ENCODE data around the gene WDHD1.

DNA sequence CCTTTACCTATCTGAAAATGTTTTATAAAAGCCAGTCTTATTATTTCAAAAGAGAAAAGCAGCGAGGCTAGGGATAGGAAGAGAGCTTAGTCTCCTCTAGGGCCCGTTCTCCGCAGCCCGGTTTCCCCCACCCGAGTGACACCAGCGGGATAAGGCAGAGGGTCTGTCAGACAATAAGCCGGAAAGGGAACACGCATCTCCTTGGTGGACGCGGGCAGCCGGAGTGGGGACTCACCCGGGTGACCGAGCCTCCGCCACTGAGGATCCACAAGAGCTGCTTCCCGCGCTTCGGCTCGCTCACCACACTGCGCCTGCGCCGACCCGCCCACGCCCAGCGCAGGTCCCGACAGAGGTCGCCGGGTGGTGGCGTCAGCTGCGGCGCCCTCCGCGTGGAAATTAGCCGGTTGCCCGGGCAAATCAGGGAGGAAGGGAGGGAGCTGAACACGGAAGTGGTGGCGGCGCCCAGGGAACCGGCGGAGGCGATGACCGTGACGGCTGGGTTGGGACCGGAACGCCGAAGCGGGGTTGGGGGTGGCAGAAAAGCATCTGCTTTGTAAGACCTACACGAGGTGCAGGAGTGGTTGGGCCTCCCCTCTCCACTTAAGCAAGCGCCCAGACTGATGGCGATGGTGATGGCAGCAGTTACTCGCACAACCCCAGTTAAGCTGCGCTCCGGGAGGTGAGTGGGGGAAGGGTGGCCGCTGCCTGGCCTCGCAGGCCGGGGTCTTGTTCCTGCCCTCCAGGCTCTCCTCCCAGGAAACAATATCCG is at the start of gene WDHD1, which contains the start of gene SOCS4:
- TF ChIP-seq, protein P1, sequence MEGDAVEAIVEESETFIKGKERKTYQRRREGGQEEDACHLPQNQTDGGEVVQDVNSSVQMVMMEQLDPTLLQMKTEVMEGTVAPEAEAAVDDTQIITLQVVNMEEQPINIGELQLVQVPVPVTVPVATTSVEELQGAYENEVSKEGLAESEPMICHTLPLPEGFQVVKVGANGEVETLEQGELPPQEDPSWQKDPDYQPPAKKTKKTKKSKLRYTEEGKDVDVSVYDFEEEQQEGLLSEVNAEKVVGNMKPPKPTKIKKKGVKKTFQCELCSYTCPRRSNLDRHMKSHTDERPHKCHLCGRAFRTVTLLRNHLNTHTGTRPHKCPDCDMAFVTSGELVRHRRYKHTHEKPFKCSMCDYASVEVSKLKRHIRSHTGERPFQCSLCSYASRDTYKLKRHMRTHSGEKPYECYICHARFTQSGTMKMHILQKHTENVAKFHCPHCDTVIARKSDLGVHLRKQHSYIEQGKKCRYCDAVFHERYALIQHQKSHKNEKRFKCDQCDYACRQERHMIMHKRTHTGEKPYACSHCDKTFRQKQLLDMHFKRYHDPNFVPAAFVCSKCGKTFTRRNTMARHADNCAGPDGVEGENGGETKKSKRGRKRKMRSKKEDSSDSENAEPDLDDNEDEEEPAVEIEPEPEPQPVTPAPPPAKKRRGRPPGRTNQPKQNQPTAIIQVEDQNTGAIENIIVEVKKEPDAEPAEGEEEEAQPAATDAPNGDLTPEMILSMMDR (conservative IDR thresholded peaks at IDR 0.05; ENCODE audit: low read depth, low read length): peak; percentile 34
- TF ChIP-seq EZH2 (IDR thresholded peaks at IDR 0.05; ENCODE audit: low read length, unreplicated experiment): no peak
- TF ChIP-seq EZH2phosphoT487 (IDR thresholded peaks at IDR 0.05; ENCODE audit: borderline replicate concordance, low read length): no peak

All from PC-3 (cell line).